HL-60/S4 treated with phorbol 12-myristate 13-acetate at 8.2 ng/mL for 4 days and 3 days (cell line): ENCODE measurements around the gene STK32B.

Experiments used
- in situ Hi-C: fragments of 300-500 bp; cut with MboI; formaldehyde crosslinking; loops from 2 replicates; pipeline ENCODE4 v1.15.0; 2022; ENCODE audit warnings: low sequenced_read_pairs

The STK32B gene

GRCh38 chr4:5337731-5338130 lies 286.5 kb downstream of the STK32B start:
- in situ Hi-C loops: no loop called here

GRCh38 chr4:5338531-5338930 lies 287.3 kb downstream of the STK32B start:
- in situ Hi-C loops: no loop called here

DNA sequence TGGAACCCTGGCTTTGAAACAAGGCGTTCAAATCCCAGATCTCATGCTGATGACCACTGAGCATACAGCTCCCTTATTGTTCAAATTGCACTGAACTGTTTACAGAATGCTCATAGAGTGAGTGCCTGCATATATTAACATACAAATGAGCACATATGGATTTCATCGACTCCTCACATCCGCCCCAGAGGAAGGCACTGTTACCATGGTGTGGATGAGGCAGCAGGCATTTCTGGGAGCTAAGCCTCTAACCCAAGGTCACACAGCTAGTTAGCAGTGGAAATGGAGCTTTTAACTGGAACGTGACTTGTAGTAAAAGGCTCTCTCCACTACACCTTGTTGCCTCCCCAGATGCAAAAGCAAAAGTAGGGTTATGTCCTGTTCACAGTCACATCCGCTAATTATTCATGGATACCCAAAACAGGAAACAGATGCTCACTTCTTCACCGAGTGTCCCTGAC lies 289.7 kb downstream of the STK32B start:
- in situ Hi-C loops: no loop called here

DNA sequence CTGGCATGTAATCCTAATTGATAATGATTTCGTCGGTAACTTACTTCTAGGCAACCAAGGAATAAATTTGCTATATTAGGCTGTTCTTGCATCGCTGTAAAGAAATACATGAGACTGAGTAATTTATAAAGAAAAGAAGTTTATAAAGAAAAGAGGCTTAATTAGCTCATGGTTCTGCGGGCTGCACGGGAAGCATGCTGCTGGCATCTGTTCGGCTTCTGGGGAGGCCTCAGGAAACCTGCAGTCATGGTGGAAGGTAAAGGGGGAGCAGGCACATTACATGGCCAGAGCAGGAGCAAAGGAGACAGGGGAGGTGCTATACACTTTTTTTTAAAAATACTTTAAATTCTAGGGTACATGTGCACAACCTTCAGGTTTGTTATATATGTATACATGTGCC lies 290.2 kb downstream of the STK32B start:
- in situ Hi-C loops: no loop called here

GRCh38 chr4:5355846-5356245 lies 304.6 kb downstream of the STK32B start:
- in situ Hi-C loops: no loop called here

DNA sequence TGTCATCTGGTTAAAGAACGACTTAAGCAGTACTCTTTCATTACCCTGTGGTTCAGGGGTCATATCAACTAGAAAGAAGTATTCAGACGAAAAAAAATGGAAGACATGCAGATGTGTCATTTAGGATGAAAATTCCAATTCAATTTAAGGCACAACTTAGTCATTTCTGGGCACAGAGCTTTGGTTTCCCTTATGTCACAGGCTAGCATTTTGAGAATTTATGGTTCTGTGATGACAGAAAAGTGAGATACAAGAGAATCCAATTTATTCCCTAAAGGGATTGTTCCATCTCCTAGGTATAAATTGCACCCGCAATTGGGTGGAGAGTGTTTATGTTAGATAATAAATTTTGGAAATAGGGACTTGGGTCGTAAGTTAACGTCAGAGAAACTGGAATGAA lies 306.6 kb downstream of the STK32B start:
- in situ Hi-C loops: no loop called here

- in situ Hi-C loops: no loop called here
Measured at GRCh38 chr4:5361968-5362367, 310.7 kb downstream of the STK32B start.

GRCh38 chr4:5364406-5364805 lies 313.1 kb downstream of the STK32B start:
- in situ Hi-C loops: no loop called here

- in situ Hi-C loops: no loop called here
Measured at GRCh38 chr4:5365071-5366008, 314.1 kb downstream of the STK32B start.

DNA sequence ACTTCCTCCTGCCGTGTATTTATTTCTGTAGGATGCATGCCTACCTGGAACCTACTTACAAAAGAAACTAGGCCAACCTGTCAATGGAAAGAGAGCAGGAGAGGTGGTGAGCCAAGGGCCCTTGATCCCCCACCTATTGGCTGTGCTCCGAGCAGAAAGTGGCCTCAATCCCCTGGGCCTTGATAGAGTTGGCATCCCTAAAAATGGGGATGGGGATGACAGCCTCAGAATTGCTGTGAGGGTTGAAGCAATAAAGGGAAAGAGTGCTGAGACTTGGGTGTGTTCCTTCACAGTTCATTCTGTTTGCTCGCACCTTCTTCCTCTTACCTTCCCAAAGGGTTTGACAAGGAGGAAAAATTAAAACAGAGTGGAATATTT lies 314.7 kb downstream of the STK32B start:
- in situ Hi-C loops: no loop called here

- in situ Hi-C loops: no loop called here
Measured at GRCh38 chr4:5366421-5366820, 315.1 kb downstream of the STK32B start.

DNA sequence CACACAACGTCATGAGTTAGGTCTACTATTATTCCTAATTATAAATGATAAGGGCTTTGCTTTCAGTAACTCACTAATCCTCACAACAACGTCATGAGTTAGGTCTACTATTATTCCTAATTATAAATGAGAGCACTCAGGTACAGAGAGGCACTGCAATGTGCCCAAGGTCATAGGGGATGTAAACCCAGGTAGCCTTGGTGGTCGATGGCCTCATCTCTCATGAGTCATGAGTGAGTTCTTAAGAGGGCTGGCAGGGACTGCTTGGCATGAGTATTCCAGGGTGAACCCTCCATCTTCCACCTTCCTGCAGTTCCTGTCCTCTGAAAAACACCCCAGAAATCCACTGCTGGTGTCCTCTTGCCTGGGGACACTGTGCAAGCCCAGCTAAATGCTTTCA lies 317.1 kb downstream of the STK32B start:
- in situ Hi-C loops: no loop called here

DNA sequence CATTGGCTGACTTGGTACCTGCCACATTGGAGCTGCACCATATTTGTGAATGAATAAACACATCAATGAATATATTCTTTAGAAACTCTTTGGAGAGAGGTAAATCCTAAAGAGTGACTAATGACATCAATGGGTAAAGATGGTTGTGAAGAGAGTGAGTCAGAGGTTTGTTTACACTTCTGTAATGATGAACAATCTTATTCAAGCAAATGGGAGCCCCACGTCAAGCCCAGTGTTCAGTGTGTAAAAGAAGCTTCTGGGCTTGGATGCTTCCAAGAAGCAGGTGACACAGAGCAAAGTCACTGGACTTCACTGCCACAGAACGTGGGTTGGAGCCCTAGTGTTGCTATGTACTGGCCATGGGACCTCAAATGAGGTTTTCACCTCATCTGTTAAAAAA lies 319.0 kb downstream of the STK32B start:
- in situ Hi-C loops: no loop called here

DNA sequence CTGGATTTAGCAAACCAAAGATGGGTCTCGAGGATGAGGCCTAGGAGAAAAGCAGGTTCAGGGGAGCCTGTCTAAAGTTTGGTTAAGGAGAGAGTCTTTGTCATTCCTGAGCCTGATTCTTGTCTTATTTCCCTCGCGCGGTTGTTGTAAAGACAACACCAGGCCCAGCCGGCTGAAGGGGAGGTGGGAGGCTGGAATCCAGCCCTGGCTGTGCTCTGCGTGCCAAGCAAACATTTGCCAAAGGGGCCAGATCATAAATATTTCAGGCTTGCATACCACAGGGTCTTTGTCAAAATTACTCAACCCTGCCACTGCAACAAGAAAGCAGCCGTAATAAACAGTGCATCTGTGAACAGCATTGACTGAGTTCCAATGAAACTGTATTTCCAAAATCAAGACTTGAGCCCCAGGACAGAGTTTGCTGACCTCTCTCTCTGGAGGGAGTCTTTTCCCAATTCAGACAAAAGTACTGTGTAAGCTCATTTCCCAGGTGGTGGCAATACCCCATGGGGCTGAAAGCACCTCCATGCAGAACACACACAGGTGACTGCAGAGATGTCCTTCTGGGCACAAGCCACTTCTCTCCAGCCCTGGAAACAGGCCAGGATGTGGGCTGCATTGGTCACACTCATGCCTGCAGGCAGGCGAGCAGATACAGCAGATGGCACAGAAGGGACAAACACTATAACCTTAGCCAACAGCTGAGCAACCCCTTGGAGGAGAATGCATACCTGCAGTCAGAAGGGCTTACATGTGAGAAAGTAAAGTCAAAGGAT lies 320.3 kb downstream of the STK32B start:
- in situ Hi-C loops: no loop called here

DNA sequence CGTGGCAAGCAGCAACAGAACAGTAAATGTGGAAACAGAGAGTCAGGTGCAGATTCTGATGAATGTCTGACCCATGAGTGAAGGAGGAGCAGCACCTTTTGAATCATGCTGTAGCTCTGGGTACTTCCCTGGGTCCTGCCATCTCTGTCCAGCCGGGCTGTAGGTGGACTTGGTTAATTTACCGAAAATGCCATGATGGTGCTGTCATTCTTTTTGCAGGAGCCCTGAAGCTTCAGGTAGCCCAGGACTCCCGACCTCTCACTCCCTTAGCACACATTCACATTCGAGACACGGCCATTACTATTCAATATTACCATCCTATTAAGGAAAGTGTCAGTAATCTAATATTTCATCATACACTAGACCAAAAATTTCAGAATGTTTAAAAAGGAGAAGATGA lies 320.9 kb downstream of the STK32B start:
- in situ Hi-C loops: no loop called here

DNA sequence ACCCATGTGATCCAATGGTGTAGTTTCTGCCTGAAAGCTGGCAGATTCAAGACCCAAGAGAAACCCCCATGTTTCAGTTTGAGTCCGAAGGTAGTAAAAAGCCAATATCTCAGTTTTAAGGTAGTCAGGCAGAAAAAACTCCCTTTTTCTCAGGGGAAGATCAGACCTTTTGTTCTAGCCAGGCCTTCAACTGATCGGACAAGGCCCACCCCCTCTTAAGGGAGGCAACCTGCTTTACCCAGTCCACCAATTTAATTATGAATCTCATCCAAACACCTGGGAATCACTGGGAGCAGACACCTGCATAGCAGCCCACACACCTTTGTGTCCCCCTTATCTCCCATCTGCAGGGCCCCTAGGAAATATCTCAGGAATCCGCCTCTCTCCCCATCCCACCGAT lies 322.0 kb downstream of the STK32B start:
- in situ Hi-C loops: no loop called here

GRCh38 chr4:5374592-5374991 lies 323.3 kb downstream of the STK32B start:
- in situ Hi-C loops: no loop called here

GRCh38 chr4:5374994-5375393 lies 323.7 kb downstream of the STK32B start:
- in situ Hi-C loops: no loop called here

GRCh38 chr4:5376015-5376414 lies 324.7 kb downstream of the STK32B start:
- in situ Hi-C loops: no loop called here

GRCh38 chr4:5378002-5378401 lies 326.7 kb downstream of the STK32B start:
- in situ Hi-C loops: no loop called here

DNA sequence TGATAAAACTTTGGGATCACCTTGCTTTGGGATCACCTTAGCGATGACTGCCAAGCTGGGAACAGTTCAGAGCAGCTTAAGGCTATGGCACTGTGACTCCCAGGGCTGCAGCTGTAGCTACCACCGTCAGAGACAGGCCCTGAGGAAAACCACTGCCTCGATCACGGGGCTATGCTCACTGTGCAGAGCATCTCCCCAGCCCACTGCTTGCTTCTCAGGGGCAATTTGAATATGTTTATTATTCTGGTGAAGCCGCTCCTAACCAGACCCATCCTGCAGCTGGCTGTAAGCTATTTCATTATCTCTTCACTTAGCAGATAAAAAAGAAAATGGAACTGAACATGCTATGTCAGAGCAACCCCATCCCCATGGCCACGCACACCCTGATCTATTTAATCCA lies 328.6 kb downstream of the STK32B start:
- in situ Hi-C loops: no loop called here

DNA sequence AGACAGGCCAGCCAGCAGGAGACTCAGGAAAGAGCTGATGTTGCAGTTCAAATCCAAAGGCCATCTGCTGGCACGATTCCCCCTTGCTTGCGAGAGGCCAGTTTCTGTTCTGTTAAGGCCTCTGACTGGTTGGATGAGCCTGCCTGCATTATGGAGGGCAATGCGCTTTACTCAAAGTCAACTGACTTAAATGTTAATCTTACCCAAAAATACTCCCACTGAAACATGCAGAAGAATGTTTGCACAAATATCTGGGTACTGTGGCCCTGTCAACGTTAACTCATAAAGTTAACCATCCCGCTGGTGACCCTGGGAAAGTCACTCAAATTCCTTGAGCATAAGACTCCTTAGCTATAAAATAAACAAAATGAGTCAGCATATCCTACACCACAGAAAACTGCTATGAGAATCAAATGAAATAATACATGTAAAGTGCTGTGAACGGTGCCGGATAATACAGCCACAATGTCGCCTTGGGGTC lies 330.7 kb downstream of the STK32B start:
- in situ Hi-C loops: no loop called here
